HG03135 (cell line): ENCODE results near the gene CLDN10.

Experiments
- ATAC-seq: cut with Tn5 transposase; IDR thresholded peaks from one replicate; pipeline ENCODE4 v1.9.1; 2021; ENCODE audit warnings: mild to moderate bottlenecking, moderate library complexity; ENCODE audit not compliant: unreplicated experiment

Gene CLDN10

DNA sequence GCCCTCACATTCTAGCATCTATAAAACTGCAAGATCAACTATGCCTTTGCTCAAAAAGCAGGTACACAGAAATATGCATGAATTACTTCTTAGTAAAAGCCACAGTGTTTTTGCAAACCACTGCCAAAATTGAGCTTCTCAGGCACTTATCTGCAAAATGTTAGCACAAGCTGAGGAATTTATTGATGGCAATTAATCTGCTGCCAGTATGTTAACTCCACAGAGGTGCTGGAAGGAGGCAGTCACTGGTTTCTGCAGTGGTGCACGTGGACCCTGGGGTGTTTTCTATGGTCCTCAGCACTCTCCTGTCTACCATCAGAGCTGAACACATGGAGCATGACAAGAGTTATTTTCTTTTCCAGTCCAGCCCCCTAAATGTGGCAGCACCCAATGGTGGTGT, 44.2 kb downstream of the CLDN10 start:
- no peak for ATAC-seq

DNA sequence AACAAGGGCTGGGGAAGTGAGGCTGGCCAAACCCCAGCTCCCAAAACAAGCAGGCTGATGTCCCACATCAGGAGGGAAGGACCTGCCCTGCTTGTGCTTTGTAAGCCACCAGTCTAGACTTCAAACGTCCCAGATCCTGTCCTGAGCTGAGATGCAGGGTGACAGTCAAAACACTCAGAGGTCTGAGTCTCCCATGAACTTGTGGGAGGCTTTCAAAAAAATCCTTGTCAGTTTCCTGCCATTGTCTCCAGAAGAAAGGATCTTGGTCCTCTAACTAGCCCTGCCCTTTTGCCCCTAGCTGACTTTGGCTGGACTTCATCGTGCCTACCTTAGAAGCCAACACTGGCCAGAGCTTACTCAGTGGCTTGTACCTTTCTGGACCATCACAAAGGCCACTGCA, 48.7 kb downstream of the CLDN10 start:
- ATAC-seq, result no peak

DNA sequence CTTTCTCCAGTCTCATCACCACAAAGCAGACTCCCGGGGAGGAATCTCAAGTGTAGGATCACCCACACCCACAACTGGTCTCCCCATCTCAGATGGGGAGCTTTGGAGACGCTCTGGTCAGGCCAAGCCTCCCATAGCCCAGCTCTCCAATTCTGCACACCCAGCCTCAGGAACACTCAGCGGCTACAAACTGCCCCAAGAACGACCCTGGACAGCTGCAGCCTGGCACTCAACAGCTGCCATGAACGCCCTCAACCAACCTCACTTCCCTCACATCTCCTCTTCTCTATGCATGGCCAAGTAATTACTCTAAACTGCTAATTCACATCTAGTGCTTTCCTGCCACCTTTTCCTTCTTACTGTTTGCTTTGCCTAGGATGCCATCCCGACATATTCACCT, 49.4 kb downstream of the CLDN10 start:
- ATAC-seq, result no peak

GRCh38 chr13:95603887-95604555, 51.5 kb downstream of the CLDN10 start:
- no peak for ATAC-seq

GRCh38 chr13:95604556-95604915, 52.0 kb downstream of the CLDN10 start:
- no peak for ATAC-seq

- no peak for ATAC-seq
Observed at GRCh38 chr13:95605448-95606125, 53.1 kb downstream of the CLDN10 start.

DNA sequence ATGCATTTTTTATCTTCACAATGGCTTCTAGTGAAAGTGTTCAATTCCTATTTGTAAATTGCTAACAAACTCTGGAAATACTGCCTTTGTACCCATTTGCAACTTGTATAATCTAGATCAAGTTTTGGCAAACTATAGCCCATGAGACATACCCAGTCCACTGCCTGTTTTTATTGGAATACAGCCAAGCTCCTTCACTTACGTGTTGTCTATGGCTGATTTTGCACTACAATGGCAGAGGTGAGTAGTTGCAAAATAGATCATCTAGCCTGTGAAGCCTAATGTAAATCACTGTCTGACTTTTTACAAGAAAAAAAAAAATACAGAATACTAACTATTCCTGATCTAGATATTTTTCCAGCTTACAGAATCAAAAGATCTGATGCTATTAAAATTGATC, 54.8 kb downstream of the CLDN10 start:
- no peak for ATAC-seq

- ATAC-seq, result no peak
Observed at GRCh38 chr13:95608640-95609323, 56.3 kb downstream of the CLDN10 start.

DNA sequence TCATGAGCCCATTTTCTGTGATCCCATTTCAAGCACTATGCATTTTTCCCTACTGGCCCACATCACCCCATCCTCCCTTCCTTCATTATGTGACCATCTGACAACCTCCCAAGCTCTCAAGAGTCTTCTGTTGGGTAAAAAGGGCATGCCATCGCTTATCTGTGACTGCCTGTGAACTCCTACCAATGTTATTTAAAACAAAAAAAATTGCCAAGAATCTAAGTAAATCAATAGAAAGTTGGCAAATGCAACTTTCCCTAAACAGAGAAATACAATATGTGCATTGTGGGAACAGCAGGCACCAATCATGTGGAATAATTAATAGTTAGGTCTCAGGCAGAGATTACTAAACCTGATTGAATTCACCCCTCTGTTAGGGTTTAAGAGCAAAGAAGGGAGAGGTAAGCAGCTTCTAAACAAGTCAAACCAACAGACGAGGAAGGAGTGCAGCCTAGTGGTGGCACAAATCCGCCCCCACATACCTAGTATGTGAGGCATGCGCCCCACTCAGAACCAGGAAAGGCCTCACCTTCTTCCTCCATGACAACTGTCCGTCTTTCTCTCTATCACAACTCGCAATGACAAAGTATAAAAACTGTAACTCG, 62.2 kb downstream of the CLDN10 start:
- no peak for ATAC-seq

DNA sequence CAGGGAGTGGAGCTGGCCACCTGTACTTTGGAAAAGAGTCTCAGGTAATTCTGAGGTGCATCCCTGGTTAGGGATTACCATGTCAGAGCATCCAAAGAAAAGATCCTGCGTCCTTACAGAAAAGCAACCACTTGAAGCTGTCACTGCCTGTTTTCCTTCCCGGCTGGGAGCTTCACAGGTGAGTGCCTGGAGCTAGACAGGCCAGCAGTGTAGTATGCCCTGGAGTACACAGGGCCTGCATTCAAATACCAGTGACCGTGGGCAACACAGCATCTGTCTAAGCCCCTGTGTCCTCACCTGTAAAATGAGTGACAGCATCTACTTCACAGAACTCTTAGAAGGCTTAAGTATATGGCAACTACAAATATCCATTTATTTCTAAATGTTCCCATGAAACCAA, 63.0 kb downstream of the CLDN10 start:
- ATAC-seq, result no peak

DNA sequence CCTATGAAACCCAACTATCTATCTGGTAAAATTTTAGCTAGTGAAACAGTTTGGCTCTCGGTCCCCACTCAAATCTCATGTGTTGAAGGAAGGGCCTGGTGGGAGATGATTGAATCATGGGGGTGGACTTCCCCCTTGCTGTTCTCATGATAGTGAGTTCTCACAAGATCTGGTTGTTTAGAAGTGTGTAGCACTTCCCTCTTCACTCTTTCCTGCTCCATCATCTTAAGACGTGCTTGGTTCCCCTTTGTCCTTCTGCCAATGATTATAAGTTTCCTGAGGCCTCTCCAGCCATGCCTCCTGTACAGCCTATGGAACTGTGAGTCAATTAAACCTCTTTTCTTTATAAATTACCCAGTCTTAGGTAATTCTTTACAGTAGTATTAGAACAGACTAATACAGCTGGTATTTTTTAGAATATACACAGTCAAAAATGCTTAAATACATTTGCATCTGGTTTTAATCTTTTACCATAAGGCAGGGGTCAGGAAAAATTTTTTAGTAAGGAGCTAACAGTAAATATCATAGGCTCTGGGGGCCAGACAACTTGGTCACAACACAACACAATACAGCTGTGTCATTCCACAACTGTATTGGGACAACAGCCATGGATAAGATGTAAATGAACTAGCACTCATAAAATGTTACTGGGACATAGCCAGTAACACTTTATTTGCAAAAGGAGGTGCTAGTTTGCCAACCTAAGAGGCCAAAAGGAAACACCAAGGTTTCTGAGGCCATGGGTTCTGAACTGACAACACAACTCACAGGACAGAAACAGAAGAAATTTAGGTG, 67.7 kb downstream of the CLDN10 start:
- ATAC-seq, result no peak

GRCh38 chr13:95620825-95621498, 68.4 kb downstream of the CLDN10 start:
- ATAC-seq, result no peak

DNA sequence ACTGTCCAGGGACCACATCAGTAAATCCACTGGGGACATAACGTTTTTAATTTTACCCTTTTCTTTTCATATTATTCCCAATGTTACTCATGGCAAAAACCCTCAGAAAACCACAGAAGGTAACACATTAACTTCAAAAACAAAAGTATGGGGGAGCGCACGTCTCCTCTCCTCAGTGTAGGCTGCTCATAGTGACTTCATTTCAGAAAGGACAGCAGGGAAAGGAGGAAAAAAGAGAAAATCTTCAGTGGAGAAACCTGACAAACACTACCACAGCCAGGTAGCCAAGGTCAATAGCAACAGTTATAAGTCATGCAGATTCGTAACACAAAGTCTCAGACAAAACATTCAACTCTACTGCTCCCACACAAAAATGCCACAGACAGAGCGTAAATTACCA, 70.6 kb downstream of the CLDN10 start:
- ATAC-seq, result no peak

DNA sequence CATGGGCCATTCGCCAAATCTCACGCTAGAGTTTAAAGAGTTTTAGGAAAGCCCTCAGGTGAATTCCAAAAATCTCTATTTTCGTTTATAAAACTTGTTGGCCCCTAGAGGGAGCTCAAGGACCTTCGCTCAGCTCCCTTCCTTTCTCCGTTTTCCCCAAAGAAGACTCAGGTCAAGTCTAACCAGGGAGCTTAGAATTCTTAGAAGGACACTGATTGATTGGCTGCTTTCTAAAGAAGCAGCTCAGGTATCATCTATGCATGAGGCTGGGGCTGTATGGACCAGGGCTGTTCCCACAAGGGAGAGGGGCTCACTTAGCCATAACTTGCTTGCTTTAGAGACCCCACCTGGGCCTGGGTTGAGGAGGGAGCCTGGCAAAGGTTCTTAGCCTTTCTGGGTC, 71.5 kb downstream of the CLDN10 start:
- no peak for ATAC-seq

DNA sequence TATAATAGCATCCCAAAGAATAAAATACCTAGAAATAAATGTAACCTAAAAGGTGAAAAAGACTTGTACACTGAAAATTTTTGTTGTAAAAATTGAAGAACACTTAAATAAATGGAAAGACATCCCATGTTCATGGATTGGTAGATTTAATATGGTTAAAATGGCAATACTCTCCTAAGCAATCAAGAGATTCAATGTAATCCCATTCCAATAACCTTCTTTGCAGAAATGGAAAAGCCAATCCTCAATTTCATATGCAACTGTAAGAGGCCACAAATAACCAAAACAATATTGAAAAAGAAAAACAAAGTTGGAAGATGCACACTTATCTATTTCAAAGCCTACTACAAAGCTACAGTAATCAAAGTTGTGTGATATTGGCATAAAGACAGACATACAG, 74.2 kb downstream of the CLDN10 start:
- no peak for ATAC-seq

GRCh38 chr13:95627590-95627989, 75.1 kb downstream of the CLDN10 start:
- ATAC-seq, result no peak

GRCh38 chr13:95628488-95628887, 76.0 kb downstream of the CLDN10 start:
- ATAC-seq, result no peak

GRCh38 chr13:95629071-95629470, 76.6 kb downstream of the CLDN10 start:
- ATAC-seq, result no peak
